GM19467 (cell line): ENCODE results near the gene ZNF189.

Source experiments
- ATAC-seq: cut with Tn5 transposase; IDR thresholded peaks from one replicate; pipeline ENCODE4 v1.9.1; 2021; ENCODE audit warnings: mild to moderate bottlenecking, moderate library complexity; ENCODE audit not compliant: unreplicated experiment

ZNF189 gene

DNA sequence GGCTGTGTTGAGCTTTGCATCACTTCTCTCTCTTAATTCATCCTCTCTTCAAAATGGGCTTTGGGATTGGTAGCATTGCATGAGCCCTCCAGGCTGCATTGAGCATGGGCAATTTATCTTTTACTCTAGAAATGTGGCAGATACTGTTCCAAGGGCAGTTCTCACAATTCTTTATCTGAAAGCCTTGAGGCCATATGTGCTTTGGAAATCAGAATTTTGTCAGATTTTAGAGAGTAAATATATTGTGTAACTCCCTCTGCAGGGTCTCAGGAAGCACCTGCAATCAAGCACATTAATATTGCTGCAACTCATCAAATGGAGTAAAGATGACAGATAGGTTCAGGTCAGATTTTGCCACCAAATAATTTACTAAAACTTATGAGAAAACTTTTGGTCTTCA, 19.3 kb downstream of the ZNF189 start:
- no peak for ATAC-seq

GRCh38 chr9:101418518-101419430, 20.1 kb downstream of the ZNF189 start:
- no peak for ATAC-seq

DNA sequence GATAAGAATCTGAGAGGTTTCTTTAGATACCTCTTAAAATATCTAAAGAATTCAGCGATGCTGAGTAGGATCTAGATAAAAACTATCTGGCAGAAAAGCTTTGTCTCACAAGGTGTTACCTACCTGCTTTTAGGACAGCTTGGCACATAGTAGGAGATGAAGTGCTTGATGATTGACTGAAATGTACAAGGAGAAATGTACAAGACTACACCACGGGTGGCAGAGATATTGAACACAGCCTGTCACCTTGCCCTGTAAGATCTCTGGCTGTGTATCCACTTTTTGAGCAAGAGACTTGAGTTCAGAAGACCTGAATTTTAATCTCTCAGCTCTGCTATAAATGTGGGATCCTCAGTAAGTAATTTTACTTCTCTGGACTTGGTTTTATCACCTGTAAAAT, 21.2 kb downstream of the ZNF189 start:
- ATAC-seq = no peak

- ATAC-seq = no peak
Measured at GRCh38 chr9:101421653-101422065, 23.0 kb downstream of the ZNF189 start.

GRCh38 chr9:101427358-101427757, 28.7 kb downstream of the ZNF189 start:
- ATAC-seq = no peak

GRCh38 chr9:101427957-101428655, 29.5 kb downstream of the ZNF189 start:
- peak; percentile 54 for ATAC-seq

GRCh38 chr9:101428909-101429308, 30.3 kb downstream of the ZNF189 start:
- no peak for ATAC-seq

DNA sequence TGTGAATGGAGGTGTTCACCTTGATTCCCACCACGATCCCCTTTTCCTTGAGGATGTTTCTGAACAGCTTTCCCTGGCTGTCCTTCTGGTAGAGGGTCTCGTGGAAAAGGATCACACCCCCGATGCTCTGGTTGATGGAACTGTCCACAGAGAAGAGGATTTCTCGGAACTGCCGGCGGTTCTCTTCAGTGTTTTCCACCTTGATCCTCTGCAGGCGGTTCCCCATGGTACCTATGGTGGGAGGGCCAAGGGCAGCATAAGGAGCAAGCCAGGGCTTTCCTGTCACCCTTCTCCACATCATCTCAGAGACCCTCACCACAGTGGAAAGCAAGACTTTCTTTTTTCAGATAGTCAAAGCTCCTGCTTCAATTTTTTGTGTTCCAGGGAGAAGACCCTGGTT, 31.1 kb downstream of the ZNF189 start:
- no peak for ATAC-seq

DNA sequence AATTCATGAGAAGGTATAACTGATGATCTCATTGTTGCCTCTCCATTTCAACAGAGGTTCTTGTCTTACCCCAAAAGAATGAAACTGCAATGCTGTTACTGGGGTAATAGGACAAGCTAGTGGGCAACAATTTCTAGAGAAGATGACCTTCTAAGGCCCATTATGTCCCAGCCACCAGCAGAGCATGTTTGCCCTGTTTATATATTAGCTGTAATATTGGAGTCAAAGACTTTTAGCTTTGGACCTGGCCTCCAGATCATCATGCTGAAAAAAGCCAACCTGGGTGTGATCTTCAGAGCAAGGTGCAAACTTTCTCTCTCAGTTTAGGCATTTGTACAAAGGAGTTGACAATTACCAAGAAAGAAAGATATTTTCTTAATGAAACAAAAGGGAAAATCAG, 33.5 kb downstream of the ZNF189 start:
- no peak for ATAC-seq

GRCh38 chr9:101432740-101433139, 34.1 kb downstream of the ZNF189 start:
- ATAC-seq = no peak

GRCh38 chr9:101433229-101433628, 34.6 kb downstream of the ZNF189 start:
- no peak for ATAC-seq

- no peak for ATAC-seq
Measured at GRCh38 chr9:101434998-101435397, 36.3 kb downstream of the ZNF189 start.

- no peak for ATAC-seq
Measured at GRCh38 chr9:101435601-101436079, 37.0 kb downstream of the ZNF189 start, which contains the start of gene ALDOB. Gene ALDOB, minus strand, starts transcription at chr9:101435774. Its CDS starts 4,887 bp downstream, at chr9:101430887.

DNA sequence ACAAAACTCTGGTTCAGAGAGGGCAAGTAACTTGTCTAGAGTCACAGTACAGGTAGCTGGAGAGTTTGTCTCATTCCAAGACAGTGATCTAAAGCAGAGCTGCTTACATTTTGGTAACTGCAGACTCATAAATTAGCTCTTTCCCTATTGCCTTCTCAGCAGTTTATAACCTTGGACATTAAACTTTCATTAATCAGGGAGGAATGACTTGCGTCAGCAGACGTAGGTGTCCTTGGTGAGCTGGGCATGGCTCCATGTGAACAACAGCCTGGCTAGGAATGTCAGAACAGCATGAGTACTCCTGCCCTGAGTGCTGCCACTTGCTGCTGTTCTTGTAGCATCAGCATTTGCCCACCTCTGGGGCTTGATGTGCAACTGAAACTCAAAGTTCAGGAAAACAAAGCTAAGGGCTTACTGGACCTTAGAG, 39.2 kb downstream of the ZNF189 start:
- ATAC-seq = no peak

GRCh38 chr9:101438523-101438922, 39.9 kb downstream of the ZNF189 start:
- no peak for ATAC-seq

DNA sequence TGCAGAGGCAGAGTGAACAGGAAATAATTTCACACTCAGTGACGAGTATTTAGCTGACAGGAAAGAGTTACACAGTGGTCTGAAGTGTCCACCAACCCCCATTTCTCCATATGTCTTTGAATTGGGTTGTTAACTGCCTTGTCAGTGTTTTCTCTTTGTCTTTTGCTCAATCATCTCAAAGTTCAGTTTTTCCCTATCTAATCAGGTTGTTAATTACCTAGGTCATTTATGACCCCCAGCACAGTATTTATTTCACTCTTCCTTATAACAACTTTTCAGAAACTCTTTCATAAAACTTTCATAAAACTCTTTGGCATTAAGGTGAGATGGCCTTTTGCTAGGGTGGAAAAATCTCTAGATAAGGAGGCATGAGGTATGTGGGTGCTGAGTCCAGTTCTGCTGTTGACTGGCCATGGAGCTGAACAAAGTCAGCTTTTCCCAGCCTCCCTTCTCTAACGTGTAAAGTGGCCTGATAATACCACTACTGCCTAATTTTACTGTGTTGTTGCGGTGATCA, 42.1 kb downstream of the ZNF189 start:
- no peak for ATAC-seq

GRCh38 chr9:101442318-101442717, 43.7 kb downstream of the ZNF189 start:
- ATAC-seq = no peak

- no peak for ATAC-seq
Measured at GRCh38 chr9:101442736-101443135, 44.1 kb downstream of the ZNF189 start.

DNA sequence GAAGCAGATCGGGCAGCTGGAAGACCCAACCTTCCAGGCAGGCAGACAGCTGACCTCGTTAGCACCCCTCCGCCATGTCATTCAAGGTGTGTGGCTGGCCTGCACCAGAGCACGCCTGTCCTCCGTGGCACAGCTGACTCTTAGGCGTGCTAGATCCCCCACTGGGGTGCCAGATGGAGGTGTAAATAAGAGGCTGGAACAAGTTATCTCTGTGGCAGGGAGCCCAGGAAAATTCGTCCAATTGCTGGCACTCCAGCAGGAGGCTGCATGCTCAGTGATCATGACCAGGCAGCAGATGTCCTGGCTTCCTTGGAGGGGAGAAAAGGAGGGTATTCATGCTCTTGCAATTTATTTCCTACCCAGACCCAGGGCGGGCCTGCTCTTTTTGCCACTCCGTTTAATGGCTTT, 44.7 kb downstream of the ZNF189 start:
- no peak for ATAC-seq

GRCh38 chr9:101445353-101446029, 46.8 kb downstream of the ZNF189 start:
- ATAC-seq = no peak

GRCh38 chr9:101446732-101447131, 48.1 kb downstream of the ZNF189 start:
- ATAC-seq = no peak
